Stomach (tissue), 9 donors: Measurements from ENCODE around the gene PRDM16. TPM values are rescaled to one million over a fixed set of nuclear protein-coding genes. Genes with fewer than 3 reads are reported as not detected.

Source experiments
- DNase-seq, 2 donors: peaks; one replicate each; pipeline versions ENCODE4 v3.0.0 to v3.0.0-alpha.2; 2013 to 2019
- H3K27ac ChIP-seq, 5 donors: fragments of 200-600 bp in 4 of 5; sonication (generic) in 4 of 5; one replicate each; pipeline ENCODE4 v1.5.1; 2013 to 2019; ENCODE audit warnings: mild to moderate bottlenecking in 1 of 5, moderate library complexity in 1 of 5
- H3K27me3 ChIP-seq, 3 donors: fragments of 200-600 bp; sonication (generic); one replicate each; pipeline ENCODE4 v1.5.1; 2017 to 2019; ENCODE audit warnings: mixed run types in 1 of 3
- H3K36me3 ChIP-seq, 4 donors: fragments of 200-600 bp; sonication (generic); 1 replicate in 3 of 4; 2 replicates in 1 of 4; pipeline ENCODE4 v1.5.1; 2016 to 2019
- H3K4me1 ChIP-seq, 4 donors: fragments of 200-600 bp; sonication (generic); one replicate each; pipeline ENCODE4 v1.5.1; 2016 to 2019
- H3K4me3 ChIP-seq, 4 donors: fragments of 200-600 bp; sonication (generic) in 3 of 4; one replicate each; pipeline ENCODE4 v1.5.1; 2016 to 2019; ENCODE audit warnings: mild to moderate bottlenecking in 1 of 4
- H3K9me3 ChIP-seq, 4 donors: fragments of 200-600 bp; sonication (generic); one replicate each; pipeline ENCODE4 v1.5.1; 2016 to 2019
- CTCF ChIP-seq, 7 experiments: fragments of 450-650 bp in 4 of 7; fragments of 200-600 bp in 3 of 7; sonication (generic) in 3 of 7; IDR thresholded peaks; one replicate each; pipeline ENCODE4 v1.5.1; 2016 to 2019; ENCODE audit warnings: antibody characterized with exemption in 7 of 7, control low read depth in 2 of 7, mild to moderate bottlenecking in 1 of 7
- EP300 ChIP-seq: sonication (generic); formaldehyde crosslinking; IDR thresholded peaks from one replicate; pipeline ENCODE4 v1.6.1; 2017; ENCODE audit warnings: antibody characterized with exemption
- POLR2A ChIP-seq, 4 donors: fragments of 450-650 bp; IDR thresholded peaks; one replicate each; pipeline ENCODE4 v1.6.1; 2016; ENCODE audit warnings: antibody characterized with exemption in 4 of 4, control low read depth in 2 of 4, mild to moderate bottlenecking in 1 of 4, moderate library complexity in 1 of 4
- POLR2AphosphoS5 ChIP-seq, 3 donors: sonication (generic); formaldehyde crosslinking; IDR thresholded peaks; one replicate each; pipeline ENCODE4 v1.6.1; 2016; ENCODE audit warnings: antibody characterized with exemption in 3 of 3
- WGBS, 5 donors: extraction: QIAGEN DNeasy Blood & Tissue Kit in 3 of 5; methylation state at CpG; one replicate each; pipeline versions ENCODE4 v1.1.5 to v1.1.7; 2013 to 2018; 5-methylcytosine and 5-hydroxymethylcytosine counted together
- intact Hi-C: fragments of 100-400 bp; cut with DNase I; formaldehyde crosslinking; loops from one replicate; pipeline ENCODE4 v1.15.1; 2023; ENCODE audit warnings: low total_unique reads
- polyA plus RNA-seq, 3 donors: library from polyadenylated mRNA; stranded (reverse); fragments of 200-250 nt; gene quantifications; one replicate each; pipeline ENCODE4 v1.2.3, GENCODE V29; 2013
- total RNA-seq, 5 donors: library from RNA; depleted of rRNA; stranded (reverse); fragments of >200 nt; gene quantifications; one replicate each; pipeline versions ENCODE4 v1.1.0 to v1.2.3, GENCODE V29; 2014 to 2016
- donor health status: healthy with polysubstance abuse.
- donor health status: Bipolar disorder and iron deficiency.
- donor health status: healthy.

The PRDM16 gene
- total and polyA plus RNA-seq, 8 donors, result 0.29 to 222 (median 15.8) TPM

DNA sequence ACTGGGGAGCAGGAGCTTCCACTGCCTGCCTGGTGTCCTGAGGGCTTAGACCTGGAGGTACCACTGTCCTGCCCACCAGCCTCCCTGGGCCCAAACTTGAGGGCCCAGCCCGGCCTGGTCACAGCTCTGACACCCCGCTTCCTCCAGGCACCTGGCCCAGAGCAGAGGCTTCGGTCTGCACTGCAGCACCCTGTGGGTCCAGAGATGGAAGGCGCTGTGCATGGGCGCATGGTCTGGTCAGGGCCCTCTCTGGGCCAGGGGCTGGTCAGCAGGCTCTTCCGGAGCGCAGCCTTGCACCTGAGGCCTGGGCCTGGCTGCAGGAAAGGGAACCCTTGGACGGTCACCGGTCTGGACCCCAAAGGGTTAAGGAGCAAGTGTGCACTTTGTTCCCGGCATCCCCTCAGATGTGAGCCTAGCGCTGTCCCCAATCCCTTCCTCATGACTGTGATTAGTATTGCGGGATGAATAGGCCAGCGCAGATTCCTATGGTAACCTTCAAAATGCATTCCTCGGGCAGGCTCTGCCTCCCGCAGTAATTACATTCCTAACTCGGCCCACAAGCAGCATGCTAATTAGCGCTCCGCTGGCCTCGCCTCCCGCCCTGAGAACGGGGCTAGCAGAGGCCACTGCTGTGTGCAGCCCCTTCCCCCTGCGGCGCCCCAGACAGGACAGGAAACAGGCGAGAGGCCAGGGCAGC lies 36.3 kb downstream of the PRDM16 start:
- H3K27ac ChIP-seq, result no peak overlapping the region
- peaks cover 0 to 14% (median 0%) of the 10 kb centered on the region in 3 donors for H3K27me3 ChIP-seq
- peak in 1 of 2 donors; percentile 61 for DNase-seq
- intact Hi-C loops, result no loop called here
- peaks cover 0 to 12% (median 8%) of the 10 kb centered on the region in 4 donors for H3K9me3 ChIP-seq
- TF ChIP-seq EP300, result no peak
- no peak for TF ChIP-seq POLR2AphosphoS5 (IDR thresholded peaks at IDR 0.05)
- no peak for TF ChIP-seq CTCF (IDR thresholded peaks at IDR 0.05)
- no peak for TF ChIP-seq POLR2A (IDR thresholded peaks at IDR 0.05)
- no peaks in the 10 kb centered on the region for H3K36me3 ChIP-seq
- no peak overlapping the region for H3K4me3 ChIP-seq
- H3K4me1 ChIP-seq, result peaks cover 0 to 30% (median 3%) of the 10 kb centered on the region in 4 donors
- 58 to 72% (median 67%) methylated on average over 15 to 24 of the region's 24 CpGs for WGBS, 5 donors

DNA sequence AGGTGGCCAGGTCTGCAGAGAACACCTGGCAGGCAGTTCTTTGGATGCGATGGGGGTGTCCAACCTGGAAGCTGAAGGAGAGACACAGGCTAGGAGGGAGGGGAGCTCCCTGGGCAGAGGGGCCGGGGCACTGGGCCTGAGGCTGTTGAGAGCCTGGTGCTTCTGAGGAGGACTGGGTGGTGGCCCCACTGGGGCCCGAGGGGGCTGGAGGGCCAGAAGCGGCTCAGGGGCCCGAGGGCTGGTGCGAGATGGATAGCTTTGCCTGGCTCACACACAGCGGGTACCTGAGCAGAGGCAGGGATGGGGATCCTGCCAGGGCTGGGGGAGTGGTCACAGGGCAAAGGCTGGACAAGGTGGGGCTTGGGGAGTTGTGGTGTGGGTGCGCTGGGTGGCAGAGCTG lies 37.2 kb downstream of the PRDM16 start:
- WGBS, 5 donors, result 89 to 93% (median 92%) methylated on average over 3 to 8 of the region's 8 CpGs
- H3K9me3 ChIP-seq, result peaks cover 0 to 12% (median 8%) of the 10 kb centered on the region in 4 donors
- H3K4me1 ChIP-seq, result peaks cover 0 to 21% (median 3%) of the 10 kb centered on the region in 4 donors
- no peaks in the 10 kb centered on the region for H3K36me3 ChIP-seq
- intact Hi-C loops, result no loop called here
- no peak overlapping the region for H3K27ac ChIP-seq
- no peak overlapping the region for H3K4me3 ChIP-seq
- DNase-seq, result no peak
- TF ChIP-seq CTCF (IDR thresholded peaks at IDR 0.05) (no peak), POLR2AphosphoS5 (IDR thresholded peaks at IDR 0.05) (no peak), EP300 (no peak), POLR2A (IDR thresholded peaks at IDR 0.05) (no peak)
- H3K27me3 ChIP-seq, result peaks cover 0 to 6% (median 0%) of the 10 kb centered on the region in 3 donors

DNA sequence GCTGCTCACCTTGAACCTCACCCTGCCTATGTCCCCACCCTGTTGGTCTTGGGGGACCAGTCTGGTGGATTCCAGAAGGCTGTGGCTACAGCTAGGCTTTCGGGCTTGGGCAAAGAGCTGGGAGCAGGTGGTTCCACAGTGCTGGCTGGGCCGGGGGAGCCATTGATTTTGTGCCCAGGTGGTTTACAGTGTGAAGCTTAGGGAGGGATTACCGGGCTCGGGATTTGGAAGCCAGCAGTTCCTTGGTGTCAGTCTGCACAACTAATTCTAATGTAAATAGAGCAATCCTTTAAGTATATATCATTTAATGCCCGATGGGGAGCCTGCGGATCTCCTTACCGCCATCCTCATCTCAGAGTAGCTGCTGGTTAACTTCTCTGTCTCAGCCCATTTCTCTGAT lies 38.2 kb downstream of the PRDM16 start:
- 74 to 87% (median 84%) methylated on average over 7 of the region's 7 CpGs for WGBS, 5 donors
- no peak for DNase-seq
- Histone ChIP-seq H3K4me1 (peaks cover 0 to 20% (median 7%) of the 10 kb centered on the region in 4 donors), H3K4me3 (no peak overlapping the region), H3K27ac (no peak overlapping the region), H3K27me3 (peaks cover 0 to 3% (median 0%) of the 10 kb centered on the region in 3 donors), H3K9me3 (peaks cover 0 to 12% (median 8%) of the 10 kb centered on the region in 4 donors), H3K36me3 (no peaks in the 10 kb centered on the region)
- no peak for TF ChIP-seq EP300
- no peak for TF ChIP-seq POLR2A (IDR thresholded peaks at IDR 0.05)
- no peak for TF ChIP-seq POLR2AphosphoS5 (IDR thresholded peaks at IDR 0.05)
- no peak for TF ChIP-seq CTCF (IDR thresholded peaks at IDR 0.05)
- intact Hi-C loops, result no loop called here

GRCh38 chr1:3109355-3109754 lies 40.4 kb downstream of the PRDM16 start:
- intact Hi-C loops, result no loop called here
- Histone ChIP-seq H3K9me3 (peaks cover 0 to 12% (median 8%) of the 10 kb centered on the region in 4 donors), H3K36me3 (no peaks in the 10 kb centered on the region), H3K4me3 (no peak overlapping the region), H3K27me3 (peaks cover 0 to 3% (median 0%) of the 10 kb centered on the region in 3 donors), H3K27ac (no peak overlapping the region), H3K4me1 (peaks cover 0 to 28% (median 10%) of the 10 kb centered on the region in 4 donors)
- 53 to 68% (median 65%) methylated on average over 12 of the region's 12 CpGs for WGBS, 5 donors
- DNase-seq, result no peak
- TF ChIP-seq EP300 (no peak), CTCF (IDR thresholded peaks at IDR 0.05) (no peak), POLR2AphosphoS5 (IDR thresholded peaks at IDR 0.05) (no peak), POLR2A (IDR thresholded peaks at IDR 0.05) (no peak)
